Activated CD8-positive, alpha-beta T cell treated with anti-CD3 and anti-CD28 coated beads for 36 hours (primary cell): ENCODE results near the gene CPSF4. TPM values are rescaled to one million over a fixed set of nuclear protein-coding genes. Genes with fewer than 3 reads are reported as not detected.

ENCODE experiments used
- ATAC-seq: fragments of 200-7000 bp; cut with Tn5 transposase; one replicate; pipeline ENCODE4 v1.10.0; 2021; ENCODE audit warnings: mild to moderate bottlenecking, moderate library complexity
- CTCF ChIA-PET: fragments of 350-600 bp; sonication (Branson Sonifier 250); formaldehyde crosslinking; loops from one replicate; lab custom pipeline; 2021; ENCODE audit warnings: antibody characterized with exemption; lab: Charles Lee
- POLR2A ChIA-PET: fragments of 350-600 bp; sonication (Branson Sonifier 250); formaldehyde crosslinking; loops from one replicate; lab custom pipeline; 2021; ENCODE audit warnings: antibody characterized with exemption; lab: Charles Lee
- DNase-seq: peaks from one replicate; pipeline ENCODE4 v3.0.0-alpha.2; 2020
- H3K27ac Mint-ChIP-seq: one replicate; pipeline ENCODE4 v1.8.0; 2021; ENCODE audit warnings: mild to moderate bottlenecking, mixed read lengths
- H3K27me3 Mint-ChIP-seq: one replicate; pipeline ENCODE4 v1.8.0; 2021; ENCODE audit warnings: mixed read lengths
- H3K36me3 Mint-ChIP-seq: one replicate; pipeline ENCODE4 v1.8.0; 2021; ENCODE audit warnings: low read depth, mixed read lengths
- H3K4me1 Mint-ChIP-seq: one replicate; pipeline ENCODE4 v1.8.0; 2021; ENCODE audit warnings: low read depth, mixed read lengths
- H3K4me3 Mint-ChIP-seq: one replicate; pipeline ENCODE4 v1.8.0; 2021; ENCODE audit warnings: mild to moderate bottlenecking, moderate library complexity, mixed read lengths
- H3K9me3 Mint-ChIP-seq: one replicate; pipeline ENCODE4 v1.8.0; 2021; ENCODE audit warnings: mixed read lengths
- CTCF ChIP-seq: fragments of 200-600 bp; IDR thresholded peaks from one replicate; pipeline ENCODE4 v1.8.0; 2022; ENCODE audit warnings: antibody characterized with exemption, mild to moderate bottlenecking
- intact Hi-C: fragments of 100-400 bp; cut with micrococcal nuclease; formaldehyde crosslinking; loops from one replicate; pipeline ENCODE4 v1.10.0; 2022
- total RNA-seq, 2 experiments: library from RNA; stranded (reverse); gene quantifications; one replicate each; pipeline ENCODE4 v1.2.3, GENCODE V29; 2021

The CPSF4 gene
- total RNA-seq, 2 experiments from 2014 or later, result 62.3 to 64.6 TPM

- no peak for TF ChIP-seq CTCF
- intact Hi-C loops, result no loop called here
- Mint-ChIP-seq H3K27ac (no peak overlapping the region), H3K36me3 (peaks cover 33% of the 10 kb centered on the region), H3K4me3 (no peak overlapping the region), H3K4me1 (peaks cover 3% of the 10 kb centered on the region), H3K9me3 (no peaks in the 10 kb centered on the region), H3K27me3 (no peaks in the 10 kb centered on the region)
- POLR2A ChIA-PET, result interaction anchor here (1.5 kb wide), 1 partner anchor 10 kb away, joined by 5 read pairs; no protein-coding TSS in a partner anchor
- ATAC-seq, result no peak
- CTCF ChIA-PET, result no interaction called here
- DNase-seq, result no peak
Observed at GRCh38 chr7:99451936-99452335, 13.2 kb downstream of the CPSF4 start.

DNA sequence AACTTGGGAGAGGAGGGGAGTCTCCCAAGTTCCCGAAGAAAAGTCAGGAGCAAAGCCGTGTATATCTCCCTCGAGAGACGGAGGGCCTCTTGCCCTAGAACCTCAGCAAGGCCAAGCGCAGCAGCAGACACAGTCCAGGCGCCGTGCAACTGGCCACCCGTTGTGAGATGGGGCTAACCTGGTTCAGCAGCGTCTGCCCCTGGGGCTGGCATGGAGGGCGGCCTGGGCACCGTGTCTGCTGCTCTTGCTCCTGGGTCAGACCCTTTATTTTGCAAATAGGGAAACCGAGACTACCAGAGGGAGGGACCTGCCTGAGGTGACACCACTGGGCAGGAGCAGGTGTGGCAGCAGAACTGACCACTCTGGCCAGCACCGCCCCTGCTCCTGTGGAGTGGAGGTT is 13.8 kb downstream of the CPSF4 start:
- POLR2A ChIA-PET, result no interaction called here
- H3K9me3 Mint-ChIP-seq, result no peaks in the 10 kb centered on the region
- H3K27ac Mint-ChIP-seq, result no peak overlapping the region
- intact Hi-C loops, result no loop called here
- peaks cover 35% of the 10 kb centered on the region for H3K36me3 Mint-ChIP-seq
- H3K4me1 Mint-ChIP-seq, result peaks cover 3% of the 10 kb centered on the region
- H3K27me3 Mint-ChIP-seq, result no peaks in the 10 kb centered on the region
- H3K4me3 Mint-ChIP-seq, result no peak overlapping the region
- TF ChIP-seq CTCF, result no peak
- DNase-seq (no peak), ATAC-seq (no peak)
- CTCF ChIA-PET, result no interaction called here

- ChIA-PET POLR2A (no interaction called here), CTCF (no interaction called here)
- ATAC-seq (no peak), DNase-seq (no peak)
- TF ChIP-seq CTCF, result no peak
- intact Hi-C loops, result no loop called here
- H3K4me1 Mint-ChIP-seq, result peaks cover 3% of the 10 kb centered on the region
- no peaks in the 10 kb centered on the region for H3K27me3 Mint-ChIP-seq
- H3K36me3 Mint-ChIP-seq, result peaks cover 36% of the 10 kb centered on the region
- no peak overlapping the region for H3K4me3 Mint-ChIP-seq
- no peak overlapping the region for H3K27ac Mint-ChIP-seq
- H3K9me3 Mint-ChIP-seq, result no peaks in the 10 kb centered on the region
Observed at GRCh38 chr7:99453105-99453504, 14.4 kb downstream of the CPSF4 start.

GRCh38 chr7:99455874-99456273 is 17.1 kb downstream of the CPSF4 start:
- no peak overlapping the region for H3K4me3 Mint-ChIP-seq
- no peak for TF ChIP-seq CTCF
- no peak for DNase-seq
- no peaks in the 10 kb centered on the region for H3K27me3 Mint-ChIP-seq
- H3K36me3 Mint-ChIP-seq, result peaks cover 35% of the 10 kb centered on the region
- H3K9me3 Mint-ChIP-seq, result no peaks in the 10 kb centered on the region
- ATAC-seq, result no peak
- POLR2A ChIA-PET, result interaction anchor here (0.7 to 1.8 kb wide), 3 partner anchors 10 to 16 kb away, joined by 3 to 8 read pairs (median 4); partner anchors contain the start of gene ATP5MF
- H3K4me1 Mint-ChIP-seq, result peaks cover 11% of the 10 kb centered on the region
- CTCF ChIA-PET, result interaction anchor here (1.1 kb wide), 1 partner anchor 125 kb away, joined by 3 read pairs; no protein-coding TSS in a partner anchor
- intact Hi-C loops, result no loop called here
- no peak overlapping the region for H3K27ac Mint-ChIP-seq

- POLR2A ChIA-PET, result interaction anchor here (1.8 kb wide), 2 partner anchors 10 to 12 kb away, joined by 4 to 8 read pairs; partner anchors contain the start of gene ATP5MF
Observed at GRCh38 chr7:99456288-99456687, 17.5 kb downstream of the CPSF4 start.

More at GRCh38 chr7:99456288-99456687, 17.5 kb downstream of the CPSF4 start:
- Mint-ChIP-seq H3K36me3 (peaks cover 33% of the 10 kb centered on the region), H3K4me1 (peaks cover 13% of the 10 kb centered on the region), H3K9me3 (no peaks in the 10 kb centered on the region), H3K27ac (peak overlapping the region; percentile 51), H3K27me3 (no peaks in the 10 kb centered on the region), H3K4me3 (no peak overlapping the region)
- TF ChIP-seq CTCF, result no peak
- CTCF ChIA-PET, result interaction anchor here (1.1 kb wide), 1 partner anchor 124 kb away, joined by 3 read pairs; no protein-coding TSS in a partner anchor
- DNase-seq, result no peak
- ATAC-seq, result no peak
- intact Hi-C loops, result no loop called here
